Middle frontal gyrus (tissue), 1 donor: ENCODE results near the gene TBX15.

Experiments used
- DNase-seq: peaks from one replicate; pipeline ENCODE4 v3.0.0-alpha.2; 2015; ENCODE audit warnings: low spot score; ENCODE audit errors: extremely low spot score

Gene TBX15

GRCh38 chr1:119002028-119002686 lies 14.0 kb upstream of the TBX15 start:
- DNase-seq, result no peak

- no peak for DNase-seq
Observed at GRCh38 chr1:119001181-119002027, 13.3 kb upstream of the TBX15 start.

- no peak for DNase-seq
Observed at GRCh38 chr1:119000371-119001180, 12.4 kb upstream of the TBX15 start.

GRCh38 chr1:118999348-119000071 lies 11.4 kb upstream of the TBX15 start:
- no peak for DNase-seq

GRCh38 chr1:118998171-118998570 lies 10.0 kb upstream of the TBX15 start:
- no peak for DNase-seq

- DNase-seq, result no peak
Observed at GRCh38 chr1:118997225-118997624, 9.1 kb upstream of the TBX15 start.

- no peak for DNase-seq
Observed at GRCh38 chr1:118995312-118996016, 7.3 kb upstream of the TBX15 start.

GRCh38 chr1:118993700-118994026 lies 5.5 kb upstream of the TBX15 start:
- DNase-seq, result no peak

GRCh38 chr1:118992868-118993699 lies 4.9 kb upstream of the TBX15 start:
- DNase-seq, result no peak

GRCh38 chr1:118992237-118992825 lies 4.2 kb upstream of the TBX15 start:
- no peak for DNase-seq

- no peak for DNase-seq
Observed at GRCh38 chr1:118991448-118991847, 3.3 kb upstream of the TBX15 start.

- no peak for DNase-seq
Observed at GRCh38 chr1:118990513-118991152, 2.5 kb upstream of the TBX15 start.

GRCh38 chr1:118989878-118990378 lies 1.8 kb upstream of the TBX15 start:
- no peak for DNase-seq

GRCh38 chr1:118989006-118989815 lies 1.1 kb upstream of the TBX15 start:
- DNase-seq, result no peak

- DNase-seq, result no peak
Observed at GRCh38 chr1:118987468-118988185, 516 bp downstream of the TBX15 start.

- DNase-seq, result no peak
Observed at GRCh38 chr1:118986555-118987467, 1.3 kb downstream of the TBX15 start.
